OCI-LY3 (cell line): ENCODE data around the gene STK32B.

Experiments used
- H2AFZ ChIP-seq: fragments of 200-600, 300-600 bp; shearing (Covaris generic); 2 replicates; pipeline ENCODE4 v1.6.0; 2014; ENCODE audit warnings: antibody characterized with exemption, low read depth, low read length
- H3K27ac ChIP-seq: fragments of 200-600, 300-600 bp; sonication (generic); 2 replicates; pipeline ENCODE4 v1.5.1; 2014; ENCODE audit warnings: mild to moderate bottlenecking, low read length, moderate library complexity, mixed read lengths
- H3K27me3 ChIP-seq: fragments of 200-600, 300-600 bp; sonication (generic); 2 replicates; pipeline ENCODE4 v1.6.1; 2014; ENCODE audit warnings: low read depth, low read length, mixed read lengths
- H3K36me3 ChIP-seq: fragments of 200-600, 300-600 bp; sonication (generic); replicated peaks from 2 replicates; pipeline ENCODE3; 2014; ENCODE audit warnings: low read depth, low read length, mixed read lengths
- H3K4me1 ChIP-seq: fragments of 300-600, 200-600 bp; sonication (generic); 2 replicates; pipeline ENCODE4 v1.6.1; 2014; ENCODE audit warnings: low read length, mixed read lengths
- H3K4me2 ChIP-seq: fragments of 200-600, 300-600 bp; sonication (generic); 2 replicates; pipeline ENCODE4 v1.6.1; 2014; ENCODE audit warnings: low read length, mixed read lengths
- H3K4me3 ChIP-seq: fragments of 300-600, 200-600 bp; sonication (generic); 2 replicates; pipeline ENCODE4 v1.5.1; 2014; ENCODE audit warnings: antibody characterized with exemption, mild to moderate bottlenecking, low read length, moderate library complexity
- H3K79me2 ChIP-seq: fragments of 300-600, 200-600 bp; shearing (Covaris generic); 2 replicates; pipeline ENCODE4 v1.6.1; 2014; ENCODE audit warnings: mild to moderate bottlenecking, low read length, mixed read lengths
- H3K9ac ChIP-seq: fragments of 300-600, 200-600 bp; shearing (Covaris generic); 2 replicates; pipeline ENCODE4 v1.6.0; 2014; ENCODE audit warnings: mild to moderate bottlenecking, low read length, moderate library complexity
- H3K9me3 ChIP-seq: fragments of 200-600, 300-600 bp; shearing (Covaris generic); 2 replicates; pipeline ENCODE4 v1.6.1; 2014; ENCODE audit warnings: low read length, mixed read lengths; ENCODE audit not compliant: insufficient read depth
- H4K20me1 ChIP-seq: fragments of 200-600, 300-600 bp; sonication (generic); 2 replicates; pipeline ENCODE4 v1.6.1; 2016; ENCODE audit warnings: low read length, mixed read lengths; ENCODE audit not compliant: insufficient read depth
- CTCF ChIP-seq: fragments of 200-600, 300-600 bp; sonication (generic); IDR thresholded peaks from 2 replicates; pipeline ENCODE4 v1.5.1; 2014; ENCODE audit warnings: antibody characterized with exemption, low read length, low read depth
- EZH2phosphoT487 ChIP-seq: fragments of 200-600 bp; shearing (Covaris generic); IDR thresholded peaks from 2 replicates; pipeline ENCODE4 v1.6.1; 2018; ENCODE audit warnings: antibody characterized with exemption, mixed run types, low read depth

STK32B gene

DNA sequence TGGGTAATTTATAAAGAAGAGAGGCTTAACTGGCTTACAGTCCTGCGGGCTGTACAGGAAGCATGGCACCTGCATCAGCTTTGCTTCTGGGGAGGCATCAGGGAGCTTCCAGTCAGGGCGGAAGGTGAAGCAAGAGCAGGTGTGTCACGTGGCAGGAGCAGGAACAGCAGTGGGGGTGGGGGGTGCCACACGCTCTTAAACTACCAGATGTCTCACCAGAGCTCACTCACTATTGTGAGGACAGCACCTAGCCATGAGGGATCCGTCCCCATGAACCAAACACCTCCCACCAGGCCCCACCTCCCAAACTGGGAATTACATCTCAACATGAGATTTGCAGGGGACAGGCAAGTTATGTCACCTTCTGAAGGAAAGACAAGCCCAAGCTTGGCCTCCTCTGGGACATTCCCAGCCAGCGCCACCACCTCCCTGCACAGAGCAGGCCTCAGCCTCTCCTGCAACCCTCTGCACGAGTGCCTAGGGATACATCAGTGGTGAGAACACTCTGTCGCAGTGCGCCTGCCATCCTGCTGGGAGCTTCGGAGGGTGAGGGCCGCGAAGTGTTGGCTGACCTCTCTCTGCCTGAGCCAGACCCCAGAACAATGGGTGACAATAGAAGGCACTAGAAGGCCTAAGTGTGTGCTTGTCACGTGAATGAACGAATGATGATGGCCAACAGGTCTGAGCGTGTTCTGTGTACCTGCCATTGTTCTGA is 412.8 kb downstream of the STK32B start:
- H3K9ac ChIP-seq, result no peak overlapping the region
- no peaks in the 10 kb centered on the region for H4K20me1 ChIP-seq
- H3K36me3 ChIP-seq, result no peaks in the 10 kb centered on the region
- H3K4me3 ChIP-seq, result no peak overlapping the region
- H3K27me3 ChIP-seq, result 0 out of 2 replicates have a peak, but pooled peaks cover 6% of the 10 kb centered on the region
- no peak overlapping the region for H3K4me2 ChIP-seq
- no peaks in the 10 kb centered on the region for H3K79me2 ChIP-seq
- H2AFZ ChIP-seq, result no peak overlapping the region
- TF ChIP-seq EZH2phosphoT487 (no peak), CTCF (no peak)
- no peaks in the 10 kb centered on the region for H3K4me1 ChIP-seq
- H3K27ac ChIP-seq, result no peak overlapping the region
- no peaks in the 10 kb centered on the region for H3K9me3 ChIP-seq

- no peak overlapping the region for H3K9ac ChIP-seq
- H3K4me1 ChIP-seq, result no peaks in the 10 kb centered on the region
- no peaks in the 10 kb centered on the region for H3K9me3 ChIP-seq
- no peaks in the 10 kb centered on the region for H3K79me2 ChIP-seq
- no peak overlapping the region for H2AFZ ChIP-seq
- H3K27me3 ChIP-seq, result 0 out of 2 replicates have a peak, but pooled peaks cover 6% of the 10 kb centered on the region
- TF ChIP-seq CTCF, result no peak
- TF ChIP-seq EZH2phosphoT487, result no peak
- H4K20me1 ChIP-seq, result no peaks in the 10 kb centered on the region
- no peaks in the 10 kb centered on the region for H3K36me3 ChIP-seq
- H3K4me3 ChIP-seq, result no peak overlapping the region
- no peak overlapping the region for H3K27ac ChIP-seq
- no peak overlapping the region for H3K4me2 ChIP-seq
These were observed 414.2 kb downstream of the STK32B start for GRCh38 chr4:5465529-5465928.

DNA sequence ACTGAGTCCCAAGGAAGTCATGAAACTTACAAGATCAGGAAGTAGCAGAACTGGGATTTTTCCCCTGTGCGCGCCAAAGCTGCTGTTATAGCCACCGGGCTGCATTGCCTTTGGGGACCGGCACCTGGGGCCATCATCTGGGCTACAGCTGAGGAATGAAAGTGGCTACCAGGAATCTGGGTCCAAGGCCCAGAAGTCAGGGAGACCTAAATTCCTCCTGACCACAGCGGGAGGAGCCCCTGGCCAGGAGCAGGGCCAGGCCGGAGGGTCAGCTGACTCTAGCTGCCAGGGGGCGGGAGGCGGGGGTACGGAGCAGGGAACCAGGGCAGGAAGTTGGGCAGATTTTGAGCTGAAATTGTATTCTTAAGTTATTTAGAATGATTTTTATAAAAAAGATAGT is 414.7 kb downstream of the STK32B start:
- TF ChIP-seq EZH2phosphoT487 (no peak), CTCF (no peak)
- H2AFZ ChIP-seq, result no peak overlapping the region
- H3K79me2 ChIP-seq, result no peaks in the 10 kb centered on the region

GRCh38 chr4:5467111-5467510 is 415.8 kb downstream of the STK32B start:
- no peak overlapping the region for H3K27ac ChIP-seq
- no peak overlapping the region for H2AFZ ChIP-seq
- H3K4me3 ChIP-seq, result no peak overlapping the region
- TF ChIP-seq CTCF, result no peak
- TF ChIP-seq EZH2phosphoT487, result no peak
- no peaks in the 10 kb centered on the region for H3K79me2 ChIP-seq
- H3K4me2 ChIP-seq, result no peak overlapping the region
- H3K4me1 ChIP-seq, result no peaks in the 10 kb centered on the region
- no peak overlapping the region for H3K9ac ChIP-seq
- no peaks in the 10 kb centered on the region for H4K20me1 ChIP-seq
- H3K9me3 ChIP-seq, result no peaks in the 10 kb centered on the region
- H3K36me3 ChIP-seq, result no peaks in the 10 kb centered on the region
- 0 out of 2 replicates have a peak, but pooled peaks cover under 1% of the 10 kb centered on the region for H3K27me3 ChIP-seq

More for the DNA sequence above, 414.7 kb downstream of the STK32B start:
- Histone ChIP-seq H3K4me2 (no peak overlapping the region), H3K9ac (no peak overlapping the region), H3K4me1 (no peaks in the 10 kb centered on the region), H4K20me1 (no peaks in the 10 kb centered on the region), H3K9me3 (no peaks in the 10 kb centered on the region), H3K4me3 (no peak overlapping the region), H3K27me3 (0 out of 2 replicates have a peak, but pooled peaks cover 6% of the 10 kb centered on the region), H3K27ac (no peak overlapping the region), H3K36me3 (no peaks in the 10 kb centered on the region)
